Adrenal gland (tissue), 12 donors: ENCODE measurements around the gene IRF2BP2. TPM values are rescaled to one million over a fixed set of nuclear protein-coding genes. Genes with fewer than 3 reads are reported as not detected.

Experiments used
- DNase-seq, 7 donors: peaks; one replicate each; pipeline ENCODE4 v3.0.0-alpha.2; 2019 to 2020
- H3K27ac ChIP-seq, 5 donors: fragments of 200-600 bp; sonication (generic) in 4 of 5; 1 replicate in 3 of 5; 2 replicates in 2 of 5; pipeline versions ENCODE4 v1.5.1 to v1.8.0; 2016 to 2020; ENCODE audit warnings: mild to moderate bottlenecking in 1 of 5
- H3K27me3 ChIP-seq: fragments of 200-600 bp; 2 replicates; pipeline ENCODE4 v1.8.0; 2021
- H3K36me3 ChIP-seq, 2 donors: fragments of 200-600 bp; replicated peaks in 1 of 2; 1 replicate in 1 of 2; 2 replicates in 1 of 2; pipeline versions ENCODE4 v1.5.1 to v1.8.0; 2018 to 2022
- H3K4me1 ChIP-seq, 2 donors: fragments of 200-600 bp; replicated peaks in 1 of 2; 1 replicate in 1 of 2; 2 replicates in 1 of 2; pipeline versions ENCODE4 v1.5.1 to v1.8.0; 2018 to 2021
- H3K4me3 ChIP-seq, 4 donors: fragments of 200-600 bp; sonication (generic) in 3 of 4; one replicate each; pipeline ENCODE4 v1.5.1; 2016 to 2018
- H3K9me3 ChIP-seq, 3 donors: fragments of 200-600 bp; sonication (generic) in 1 of 3; replicated peaks in 1 of 3; 1 replicate in 2 of 3; 2 replicates in 1 of 3; pipeline versions ENCODE4 v1.5.1 to v1.8.0; 2016 to 2021
- CTCF ChIP-seq, 6 experiments: fragments of 450-650 bp in 4 of 6; fragments of 200-600 bp in 2 of 6; sonication (generic) in 1 of 6; IDR thresholded peaks; 1 replicate in 5 of 6; 2 replicates in 1 of 6; pipeline versions ENCODE4 v1.5.1 to v1.8.0; 2016 to 2021; ENCODE audit warnings: antibody characterized with exemption in 6 of 6, mild to moderate bottlenecking in 2 of 6, moderate library complexity in 1 of 6
- POLR2A ChIP-seq, 2 donors: fragments of 450-650 bp; IDR thresholded peaks; one replicate each; pipeline ENCODE4 v1.6.1; 2017; ENCODE audit warnings: antibody characterized with exemption in 2 of 2, mild to moderate bottlenecking in 2 of 2, moderate library complexity in 1 of 2
- WGBS, 4 donors: extraction: QIAGEN DNeasy Blood & Tissue Kit in 2 of 4; methylation state at CpG; one replicate each; pipeline versions ENCODE4 v1.1.5 to v1.1.7; 2013 to 2017; 5-methylcytosine and 5-hydroxymethylcytosine counted together
- intact Hi-C, 2 donors: fragments of 100-400 bp; cut with DNase I; formaldehyde crosslinking; loops; one replicate each; pipeline versions ENCODE4 v1.14.1 to v1.15.0; 2022 to 2023
- polyA plus RNA-seq, 3 donors: library from polyadenylated mRNA; stranded (reverse); fragments of 200-250 nt in 2 of 3; fragments of 350-450 nt in 1 of 3; fragmentation: Illumina TruSeq in 1 of 3; extraction: RNeasy Lipid Tissue Mini Kit (QIAGEN cat#74804) in 1 of 3; gene quantifications; one replicate each; pipeline ENCODE4 v1.2.3, GENCODE V29; 2013 to 2014
- total RNA-seq, 9 donors: library from RNA; depleted of rRNA in 4 of 9; stranded (reverse); fragments of >200 nt in 4 of 9; fragments of 120-200 nt in 1 of 9; fragmentation: NEBNext Ultra II Directional in 1 of 9; extraction: Animal tissue kit (Norgen Biotek cat#: 25700) in 1 of 9; gene quantifications; one replicate each; pipeline versions ENCODE4 v1.1.0 to v1.2.4, GENCODE V29; 2013 to 2023
- donor health status: healthy with polysubstance abuse.
- donor health status: Bipolar disorder and iron deficiency.
- donor health status: DM: yes; HTN: yes; CAD: no.
- donor health status: DM: no; HTN: no; CAD: no.
- donor health status: DM: no; HTN: no; CAD: no.
- donor health status: DM: yes; HTN: yes; CAD: no.

IRF2BP2 gene
- total and polyA plus RNA-seq, 12 donors = 37.5 to 182 (median 84.4) TPM

GRCh38 chr1:234617131-234617985 lies 7.4 kb upstream of the IRF2BP2 start:
- intact Hi-C loops = no loop called here
- Histone ChIP-seq H3K36me3 (no peaks in the 10 kb centered on the region), H3K27me3 (no peaks in the 10 kb centered on the region), H3K9me3 (no peaks in the 10 kb centered on the region), H3K4me1 (peaks cover 12 to 25% of the 10 kb centered on the region in 2 donors), H3K27ac (no peak overlapping the region), H3K4me3 (no peak overlapping the region)
- WGBS, 4 donors = 77 to 82% (median 79%) methylated on average over 14 of the region's 14 CpGs
- TF ChIP-seq CTCF (IDR thresholded peaks at IDR 0.05) = no peak
- TF ChIP-seq POLR2A (IDR thresholded peaks at IDR 0.05) = no peak
- DNase-seq = no peak

DNA sequence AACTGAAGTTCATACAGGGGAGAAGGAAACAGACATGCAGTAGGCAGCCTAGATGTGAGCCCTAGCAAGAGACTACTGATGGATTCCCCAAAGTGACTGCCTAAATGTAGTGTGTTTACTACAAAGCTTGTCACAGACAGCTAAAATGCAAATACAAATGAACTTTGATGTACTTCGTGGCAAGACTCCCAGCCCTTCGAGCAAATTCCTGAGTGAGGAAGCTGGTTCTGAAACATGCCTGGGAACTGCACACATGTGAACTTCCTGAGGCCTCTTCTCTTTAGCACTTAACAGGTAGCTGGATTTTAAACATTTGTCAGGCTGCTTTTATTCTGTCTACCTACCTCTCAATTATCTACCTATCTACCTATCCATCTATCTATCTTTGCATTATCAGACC lies 6.7 kb upstream of the IRF2BP2 start:
- Histone ChIP-seq H3K27me3 (no peaks in the 10 kb centered on the region), H3K36me3 (no peaks in the 10 kb centered on the region), H3K9me3 (no peaks in the 10 kb centered on the region), H3K4me1 (peaks cover 19 to 33% of the 10 kb centered on the region in 2 donors), H3K4me3 (no peak overlapping the region), H3K27ac (no peak overlapping the region)
- WGBS, 4 donors = 23 to 40% (median 31%) methylated on average over 2 of the region's 2 CpGs
- TF ChIP-seq POLR2A (IDR thresholded peaks at IDR 0.05) = no peak
- TF ChIP-seq CTCF (IDR thresholded peaks at IDR 0.05) = no peak
- DNase-seq = no peak
- intact Hi-C loops = no loop called here

DNA sequence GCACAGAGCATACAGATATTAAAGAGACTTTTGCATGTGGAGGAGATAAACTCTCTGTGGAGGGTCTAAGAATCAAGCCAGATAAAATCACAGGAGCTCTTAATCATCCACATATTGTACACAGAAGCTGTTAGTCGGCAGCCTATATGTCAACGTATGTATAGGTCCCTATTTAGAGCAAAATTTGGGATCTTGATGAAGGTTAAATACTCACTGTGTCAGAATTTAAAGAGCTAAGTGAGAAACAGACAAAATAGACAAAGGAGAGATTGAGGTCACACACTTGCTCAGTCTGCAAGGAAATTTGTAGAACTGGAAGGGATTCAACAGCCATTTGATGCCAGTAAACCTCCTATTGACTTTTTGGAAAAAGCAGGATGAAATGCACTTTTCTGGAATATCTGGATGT lies 4.1 kb upstream of the IRF2BP2 start:
- Histone ChIP-seq H3K27me3 (no peaks in the 10 kb centered on the region), H3K4me3 (no peak overlapping the region), H3K4me1 (peaks cover 31 to 35% of the 10 kb centered on the region in 2 donors), H3K36me3 (no peaks in the 10 kb centered on the region), H3K27ac (peak overlapping the region; percentile 97 to 100 (median 100)), H3K9me3 (no peaks in the 10 kb centered on the region)
- intact Hi-C loops = loop anchor here (5.0 kb wide), 2 partner anchors 108 to 363 kb away; no protein-coding TSS in a partner anchor
- WGBS, 4 donors = 35 to 52% (median 44%) methylated on average over 2 of the region's 2 CpGs
- TF ChIP-seq CTCF (IDR thresholded peaks at IDR 0.05) (no peak), POLR2A (IDR thresholded peaks at IDR 0.05) (no peak)
- DNase-seq = no peak

DNA sequence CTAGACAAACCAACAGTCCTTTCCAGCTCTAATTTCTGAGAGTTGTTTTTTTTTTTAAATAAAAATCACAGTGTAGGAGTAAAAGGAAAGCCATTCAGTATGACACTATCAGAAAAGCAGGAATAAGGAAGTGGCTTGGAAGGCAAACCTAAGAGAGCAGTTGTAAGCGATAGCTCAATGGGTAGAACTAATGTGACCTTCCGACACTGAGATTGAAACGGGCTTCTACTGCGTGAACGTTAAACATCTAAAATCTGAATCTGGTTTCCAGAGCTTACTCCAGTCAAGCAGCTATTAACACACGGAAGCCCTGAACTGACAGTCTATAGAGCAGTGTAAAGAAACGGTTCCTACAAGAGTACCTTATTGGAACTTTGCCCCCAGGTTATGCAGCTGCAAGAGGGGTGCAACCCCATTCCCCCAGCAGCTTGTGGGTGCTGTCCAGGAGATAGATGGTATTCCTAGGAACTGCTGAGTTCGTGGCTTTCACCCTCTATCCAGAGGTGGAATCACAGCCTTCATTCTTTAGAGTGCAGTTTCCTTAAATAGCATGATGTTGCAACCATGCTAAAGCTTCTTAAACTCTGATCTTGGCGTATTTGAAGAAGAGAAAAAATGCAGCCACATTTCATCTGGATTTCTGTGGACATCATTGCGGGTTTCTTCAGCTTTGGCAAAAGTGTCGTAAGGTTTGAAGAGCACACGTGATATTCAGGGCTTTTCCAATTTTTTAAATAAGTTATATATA lies 3.3 kb upstream of the IRF2BP2 start:
- H3K36me3 ChIP-seq = peaks cover 0 to 4% of the 10 kb centered on the region in 2 donors
- H3K4me3 ChIP-seq = peak overlapping the region in 1 of 4 donors; percentile 48
- no peaks in the 10 kb centered on the region for H3K9me3 ChIP-seq
- peak in 2 of 7 donors; percentile 30 to 32 for DNase-seq
- H3K27me3 ChIP-seq = no peaks in the 10 kb centered on the region
- H3K4me1 ChIP-seq = peaks cover 31 to 35% of the 10 kb centered on the region in 2 donors
- TF ChIP-seq CTCF (IDR thresholded peaks at IDR 0.05) (no peak), POLR2A (IDR thresholded peaks at IDR 0.05) (no peak)
- intact Hi-C loops = loop anchor here (5.0 kb wide), 2 partner anchors 109 to 364 kb away; no protein-coding TSS in a partner anchor
- H3K27ac ChIP-seq = peak overlapping the region; percentile 97 to 100 (median 100)
- 13 to 18% (median 17%) methylated on average over 12 of the region's 12 CpGs for WGBS, 4 donors
